Vagina (tissue), 2 donors: Measurements from ENCODE around the gene SEC23A.

ENCODE experiments used
- POLR2A ChIP-seq, 2 donors: fragments of 450-650 bp; IDR thresholded peaks; one replicate each; pipeline ENCODE4 v1.6.1; 2017; ENCODE audit warnings: antibody characterized with exemption in 2 of 2, mild to moderate bottlenecking in 2 of 2, moderate library complexity in 2 of 2
- POLR2AphosphoS5 ChIP-seq, 2 donors: sonication (generic); formaldehyde crosslinking; IDR thresholded peaks; one replicate each; pipeline ENCODE4 v1.9.0; 2017; ENCODE audit warnings: antibody characterized with exemption in 2 of 2, mild to moderate bottlenecking in 2 of 2, low read depth in 1 of 2; ENCODE audit not compliant: insufficient read depth in 1 of 2

DNA sequence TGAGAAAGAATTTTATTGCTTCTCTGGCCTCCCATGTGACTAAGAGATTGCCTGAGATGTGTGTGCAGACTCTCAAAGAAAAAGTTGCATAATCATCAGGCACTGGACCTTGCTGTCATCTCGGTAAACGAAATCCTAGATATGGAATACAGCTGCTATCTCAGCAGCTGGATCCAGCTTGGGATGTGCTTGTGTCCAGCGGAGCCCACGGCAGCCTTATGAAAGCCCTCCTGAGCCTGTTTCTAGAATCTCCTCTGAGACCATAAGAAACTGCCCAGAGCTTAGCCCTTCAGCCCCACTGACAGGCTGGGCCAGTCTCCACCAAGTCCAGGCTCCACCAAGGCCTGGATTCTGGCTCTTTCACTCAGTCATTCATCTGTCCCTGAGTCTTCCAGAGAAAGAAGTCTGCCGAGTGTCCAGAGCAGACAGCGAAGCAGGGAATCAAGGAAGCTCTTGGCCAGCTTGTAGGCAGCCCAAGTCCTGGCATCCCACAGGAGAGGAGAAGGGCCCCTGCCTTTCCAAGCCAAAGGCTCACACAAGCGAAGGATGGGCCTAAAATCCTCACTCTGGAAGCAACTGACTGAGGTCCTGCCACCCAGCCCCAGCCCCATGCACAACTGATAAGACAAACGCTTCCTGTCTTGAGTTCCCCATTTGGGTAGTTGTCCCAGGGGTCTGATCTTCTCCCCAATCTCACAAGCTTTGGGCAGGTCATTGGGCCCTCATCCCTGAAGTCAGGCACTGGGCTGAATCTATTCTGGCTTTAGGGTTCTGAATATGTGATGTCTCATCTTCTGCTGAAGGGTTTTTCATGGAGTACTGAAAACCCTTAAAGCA lies 97.8 kb downstream of the SEC23A start:
- no peak for TF ChIP-seq POLR2A (IDR thresholded peaks at IDR 0.05)
- TF ChIP-seq POLR2AphosphoS5 (IDR thresholded peaks at IDR 0.05; ENCODE audit: insufficient read depth in 1 of 2, low read depth in 1 of 2) = no peak
